Body of pancreas (tissue), 4 donors: ENCODE measurements around the gene SCGB1A1.

Source experiments
- CTCF ChIP-seq, 7 experiments: fragments of 450-650 bp in 4 of 7; fragments of 200-600 bp in 3 of 7; sonication (generic) in 3 of 7; IDR thresholded peaks; one replicate each; pipeline ENCODE4 v1.5.1; 2016 to 2019; ENCODE audit warnings: antibody characterized with exemption in 7 of 7
- POLR2A ChIP-seq, 3 donors: fragments of 450-650 bp; IDR thresholded peaks; one replicate each; pipeline ENCODE4 v1.6.1; 2016; ENCODE audit warnings: antibody characterized with exemption in 3 of 3, mild to moderate bottlenecking in 2 of 3

- TF ChIP-seq POLR2A (IDR thresholded peaks at IDR 0.05) = no peak
- no peak for TF ChIP-seq CTCF (IDR thresholded peaks at IDR 0.05)
These were observed 34.1 kb downstream of the SCGB1A1 start for GRCh38 chr11:62452839-62453468.
